ENCODE data around the gene ITGAV. TPM values are rescaled to one million over a fixed set of nuclear protein-coding genes. Genes with fewer than 3 reads are reported as not detected.
A peak's percentile ranks its signal among the peaks of the same experiment; 100 is the strongest.

ITGAV gene
- total and polyA plus RNA-seq, 2 of the 4 experiments (the other 2 are of a cell fraction): 45.8 to 181 TPM

DNA sequence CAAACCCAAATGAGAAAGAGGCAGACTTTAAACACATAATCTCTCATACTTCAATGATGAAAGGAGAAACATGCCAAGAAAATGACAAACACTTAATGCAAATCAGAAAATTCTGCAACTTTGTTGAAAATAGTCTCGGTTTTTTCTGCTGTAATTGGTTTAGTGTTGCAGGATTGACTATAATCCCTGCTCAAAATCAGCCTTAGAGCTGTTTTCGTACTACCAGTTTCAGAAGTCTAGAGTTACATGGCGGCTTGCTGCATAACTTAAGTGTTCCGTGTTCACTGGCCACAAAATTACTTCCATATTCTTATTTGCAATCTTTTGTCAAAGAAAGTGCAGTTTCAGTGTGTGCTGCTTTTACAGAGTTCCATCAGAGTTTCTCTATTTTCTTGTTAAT is 48.9 kb upstream of the ITGAV start:
- no CpG with 5 or more reads among the region's 4 CpGs for WGBS, 2 experiments (ENCODE audit: extremely low coverage in 2 of 2, insufficient read length in 1 of 2)
- no TSS peak for BruUV-seq (replicated peaks)
- dilution Hi-C loops (cut with HindIII; ENCODE audit: low sequenced_read_pairs, unreplicated experiment): no loop called here

More for the DNA sequence above, 48.9 kb upstream of the ITGAV start:
- Histone ChIP-seq H4K5ac (ENCODE audit: low read depth, low read length) (no peak overlapping the region; the same call in 1 of the 2 replicates), H3K36me3 (ENCODE audit: control insufficient read depth, insufficient read depth, low read length) (no peaks in the 10 kb centered on the region), H3K4me1 (ENCODE audit: control insufficient read depth, insufficient read depth, low read length) (peaks cover 11% of the 10 kb centered on the region), H3K27me3 (ENCODE audit: control insufficient read depth, insufficient read depth, low read length) (no peaks in the 10 kb centered on the region), H3K4me3 (ENCODE audit: insufficient read depth, low read depth, low read length) (no peak overlapping the region), H3K9me1 (ENCODE audit: insufficient read depth, low read length) (peaks cover 3% of the 10 kb centered on the region; the same call in 1 of the 2 replicates), H4K91ac (ENCODE audit: insufficient read depth, low read depth, low read length) (no peak overlapping the region), H3K23ac (ENCODE audit: low read depth, low read length) (no peak overlapping the region), H3K4ac (ENCODE audit: low read depth, low read length) (no peak overlapping the region), H3K79me1 (ENCODE audit: low read depth in 1 of 2, low read length in 2 of 2) (no peaks in the 10 kb centered on the region), H3K27ac (ENCODE audit: insufficient read depth, low read length) (no peak overlapping the region; the same call in 1 of the 2 replicates), H2AK9ac (replicated peaks; ENCODE audit: low read depth, low read length, poor library complexity) (no peak overlapping the region), H3K18ac (ENCODE audit: low read depth, low read length) (no peak overlapping the region; the same call in 1 of the 2 replicates), H2BK15ac (ENCODE audit: low read depth, low read length) (no peak overlapping the region), H3K9ac (ENCODE audit: low read depth, low read length) (no peak overlapping the region), H3K56ac (ENCODE audit: extremely low read depth, insufficient read depth, low read length) (no peak overlapping the region), H4K8ac (ENCODE audit: low read depth in 2 of 2, low read length in 2 of 2) (no peak overlapping the region), H2AFZ (replicated peaks; ENCODE audit: low read length, poor library complexity) (no peak overlapping the region), H3K14ac (replicated peaks; ENCODE audit: low read depth, low read length) (no peak overlapping the region), H2BK5ac (ENCODE audit: low read depth, low read length, poor library complexity, severe bottlenecking) (no peak overlapping the region), H2AK5ac (ENCODE audit: low read depth, low read length) (no peak overlapping the region), H3K9me3 (ENCODE audit: control insufficient read depth, insufficient read depth, low read length) (no peaks in the 10 kb centered on the region), H2BK120ac (ENCODE audit: low read depth, low read length) (no peak overlapping the region), H4K20me1 (ENCODE audit: insufficient read depth, low read length) (no peaks in the 10 kb centered on the region), H3K4me2 (ENCODE audit: low read depth, low read length) (peak overlapping the region; percentile 34), H2BK20ac (ENCODE audit: low read depth, low read length) (no peak overlapping the region)
- in situ Hi-C loops (cut with MboI; ENCODE audit: low sequenced_read_pairs): no loop called here
- ChIA-PET CTCF (interaction anchor here (0.8 kb wide), 1 partner anchor 11 kb away, joined by 3 read pairs; no protein-coding TSS in a partner anchor), POLR2A (ENCODE audit: unreplicated experiment) (no interaction called here)
- TF ChIP-seq, protein P1, sequence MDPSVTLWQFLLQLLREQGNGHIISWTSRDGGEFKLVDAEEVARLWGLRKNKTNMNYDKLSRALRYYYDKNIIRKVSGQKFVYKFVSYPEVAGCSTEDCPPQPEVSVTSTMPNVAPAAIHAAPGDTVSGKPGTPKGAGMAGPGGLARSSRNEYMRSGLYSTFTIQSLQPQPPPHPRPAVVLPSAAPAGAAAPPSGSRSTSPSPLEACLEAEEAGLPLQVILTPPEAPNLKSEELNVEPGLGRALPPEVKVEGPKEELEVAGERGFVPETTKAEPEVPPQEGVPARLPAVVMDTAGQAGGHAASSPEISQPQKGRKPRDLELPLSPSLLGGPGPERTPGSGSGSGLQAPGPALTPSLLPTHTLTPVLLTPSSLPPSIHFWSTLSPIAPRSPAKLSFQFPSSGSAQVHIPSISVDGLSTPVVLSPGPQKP (IDR thresholded peaks at IDR 0.05; ENCODE audit: borderline replicate concordance, low read depth, low read length): no peak
- no peak for TF ChIP-seq MXI1 (IDR thresholded peaks at IDR 0.05; ENCODE audit: borderline replicate concordance, low read depth, low read length)
- intact Hi-C loops (cut with micrococcal nuclease): no loop called here
- DNase-seq (peak; percentile 49), ATAC-seq (ENCODE audit: low read depth) (no peak)
